Astrocyte of the cerebellum (primary cell): ENCODE data around the gene SSC5D.

Experiments
- DNase-seq: peaks from one replicate; pipeline ENCODE4 v3.0.0-alpha.2; 2011; ENCODE audit warnings: low read depth
- H3K4me3 ChIP-seq: 2 replicates; pipeline ENCODE4 v1.5.1; 2011; ENCODE audit warnings: mild to moderate bottlenecking, low read depth, low read length, moderate library complexity
- CTCF ChIP-seq: IDR thresholded peaks from 2 replicates; pipeline ENCODE4 v1.5.1; 2012; ENCODE audit warnings: low read length, low read depth, moderate library complexity, mild to moderate bottlenecking; ENCODE audit errors: missing control alignments
- in situ Hi-C: cut with HindIII; loops from 2 replicates; pipeline ENCODE4 v1.10.0; 2017; ENCODE audit warnings: low sequenced_read_pairs

SSC5D gene

GRCh38 chr19:55479451-55480230 lies 8.6 kb upstream of the SSC5D start:
- no peak for DNase-seq
- in situ Hi-C loops: no loop called here
- H3K4me3 ChIP-seq: no peak overlapping the region
- no peak for TF ChIP-seq CTCF

- DNase-seq: no peak
- H3K4me3 ChIP-seq: no peak overlapping the region
- in situ Hi-C loops: no loop called here
- no peak for TF ChIP-seq CTCF
These were observed 7.0 kb upstream of the SSC5D start for GRCh38 chr19:55481148-55481793.

- no peak overlapping the region for H3K4me3 ChIP-seq
- TF ChIP-seq CTCF: no peak
- no peak for DNase-seq
- in situ Hi-C loops: no loop called here
These were observed 6.5 kb upstream of the SSC5D start for GRCh38 chr19:55481794-55482155.

GRCh38 chr19:55482156-55482961 lies 5.9 kb upstream of the SSC5D start:
- DNase-seq: no peak
- no peak overlapping the region for H3K4me3 ChIP-seq
- in situ Hi-C loops: no loop called here
- TF ChIP-seq CTCF: no peak

- no peak for DNase-seq
These were observed 5.1 kb upstream of the SSC5D start for GRCh38 chr19:55482967-55483705.

More at GRCh38 chr19:55482967-55483705, 5.1 kb upstream of the SSC5D start:
- in situ Hi-C loops: no loop called here
- TF ChIP-seq CTCF: no peak
- no peak overlapping the region for H3K4me3 ChIP-seq
